ENCODE data around the gene PCIF1.
"Not testable (repeated sequence)": the region's sequence is repeated elsewhere in the genome, so short reads cannot be mapped to it uniquely, and the experiment has no call there.

PCIF1 gene

GRCh38 chr20:45924391-45925261, 9.9 kb upstream of the PCIF1 start:
- no peak for DNase-seq

- DNase-seq: no peak
Measured at GRCh38 chr20:45925821-45926506, 8.5 kb upstream of the PCIF1 start.

- DNase-seq: no peak
Measured at GRCh38 chr20:45926731-45927070, 7.8 kb upstream of the PCIF1 start.

GRCh38 chr20:45927071-45927878, 7.2 kb upstream of the PCIF1 start:
- no peak for DNase-seq

- DNase-seq: not testable (repeated sequence)
Measured at GRCh38 chr20:45931680-45932079, 2.8 kb upstream of the PCIF1 start.

- DNase-seq: peak; percentile 65
Measured at GRCh38 chr20:45933266-45934045, 1.0 kb upstream of the PCIF1 start.

- DNase-seq: peak; percentile 53
Measured at GRCh38 chr20:45934046-45934585, 367 bp upstream of the PCIF1 start.

- DNase-seq: no peak
Measured at GRCh38 chr20:45935416-45936046, 1.0 kb downstream of the PCIF1 start.

- DNase-seq: no peak
Measured at GRCh38 chr20:45937765-45938164, 3.3 kb downstream of the PCIF1 start.

- DNase-seq: no peak
Measured at GRCh38 chr20:45938727-45939438, 4.4 kb downstream of the PCIF1 start.

- DNase-seq: no peak
Measured at GRCh38 chr20:45940053-45940452, 5.6 kb downstream of the PCIF1 start.

GRCh38 chr20:45940469-45940868, 6.0 kb downstream of the PCIF1 start:
- DNase-seq: no peak

- DNase-seq: no peak
Measured at GRCh38 chr20:45943613-45944012, 9.1 kb downstream of the PCIF1 start.

- no peak for DNase-seq
Measured at GRCh38 chr20:45944151-45944964, 9.9 kb downstream of the PCIF1 start.

GRCh38 chr20:45944965-45945677, 10.6 kb downstream of the PCIF1 start:
- no peak for DNase-seq

GRCh38 chr20:45945678-45946148, 11.2 kb downstream of the PCIF1 start:
- peak; percentile 32 for DNase-seq

- peak; percentile 78 for DNase-seq
Measured at GRCh38 chr20:45946149-45946970, 11.9 kb downstream of the PCIF1 start.

GRCh38 chr20:45947110-45947866, 12.8 kb downstream of the PCIF1 start:
- no peak for DNase-seq

Data from CD4-positive, alpha-beta T cell treated with Interferon gamma for 1 hour (primary cell).